Endodermal cell (in vitro differentiated cells): ENCODE results near the gene UQCC5. TPM values are rescaled to one million over a fixed set of nuclear protein-coding genes. Genes with fewer than 3 reads are reported as not detected.

Experiments used
- DNase-seq: peaks from one replicate; pipeline ENCODE4 v3.0.0-alpha.2; 2017
- H3K27ac ChIP-seq: 2 replicates; pipeline ENCODE4 v1.5.1; 2013; ENCODE audit warnings: mild to moderate bottlenecking, low read depth, low read length, moderate library complexity
- H3K27me3 ChIP-seq: 2 replicates; pipeline ENCODE4 v1.6.1; 2013; ENCODE audit warnings: mild to moderate bottlenecking, low read length, moderate library complexity; ENCODE audit not compliant: insufficient read depth, control insufficient read depth, poor library complexity, severe bottlenecking
- H3K36me3 ChIP-seq: 2 replicates; pipeline ENCODE4 v1.7.0; 2013; ENCODE audit warnings: mild to moderate bottlenecking, low read length, moderate library complexity; ENCODE audit not compliant: control insufficient read depth, insufficient read depth
- H3K4me1 ChIP-seq: one replicate; pipeline ENCODE4 v1.7.0; 2013; ENCODE audit warnings: low read length; ENCODE audit not compliant: control insufficient read depth, insufficient read depth
- H3K4me3 ChIP-seq: 2 replicates; pipeline ENCODE4 v1.5.1; 2013; ENCODE audit warnings: mild to moderate bottlenecking, low read length, moderate library complexity
- H3K9ac ChIP-seq: 2 replicates; pipeline ENCODE4 v1.6.1; 2013; ENCODE audit warnings: mild to moderate bottlenecking, low read length, moderate library complexity; ENCODE audit not compliant: poor library complexity, severe bottlenecking; ENCODE audit errors: extremely low read depth
- H3K9me3 ChIP-seq: 2 replicates; pipeline ENCODE4 v1.6.1; 2013; ENCODE audit warnings: mild to moderate bottlenecking, low read length, moderate library complexity; ENCODE audit not compliant: control insufficient read depth
- H3K27ac Mint-ChIP-seq: 2 replicates; pipeline ENCODE4 v1.8.0; 2020; ENCODE audit warnings: mixed read lengths
- H3K27me3 Mint-ChIP-seq: 2 replicates; pipeline ENCODE4 v1.8.0; 2021; ENCODE audit warnings: mild to moderate bottlenecking, mixed read lengths; ENCODE audit not compliant: insufficient read depth
- H3K36me3 Mint-ChIP-seq: 2 replicates; pipeline ENCODE4 v1.8.0; 2020; ENCODE audit warnings: low read depth, mixed read lengths
- H3K4me1 Mint-ChIP-seq: 2 replicates; pipeline ENCODE4 v1.8.0; 2020; ENCODE audit warnings: mixed read lengths
- H3K4me3 Mint-ChIP-seq: 2 replicates; pipeline ENCODE4 v1.8.0; 2020; ENCODE audit warnings: mild to moderate bottlenecking, moderate library complexity, mixed read lengths
- H3K9me3 Mint-ChIP-seq: 2 replicates; pipeline ENCODE4 v1.8.0; 2020; ENCODE audit warnings: mild to moderate bottlenecking, mixed read lengths
- WGBS, 2 experiments: methylation state at CpG; one replicate each; pipeline versions ENCODE4 v1.1.5 to v1.1.7; 2013; ENCODE audit warnings: missing lambda C conversion rate in 2 of 2, mixed read lengths in 1 of 2; ENCODE audit not compliant: insufficient coverage in 1 of 2, insufficient read length in 1 of 2; 5-methylcytosine and 5-hydroxymethylcytosine counted together
- total RNA-seq, 2 donors: library from RNA; stranded (reverse); fragmentation: NEBNext Ultra II Directional in 1 of 2; extraction: Animal tissue kit (Norgen Biotek cat#: 25700) in 1 of 2; gene quantifications; 2 replicates in 1 of 2; 3 replicates in 1 of 2; pipeline ENCODE4 v1.2.1, GENCODE V29; 2021
- TF ChIP-seq, protein P1 (sequence below): fragments of 200-600 bp; sonication (generic); conservative IDR thresholded peaks from 2 replicates; pipeline ENCODE4 v1.5.0; 2021; ENCODE audit warnings: antibody characterized with exemption, mild to moderate bottlenecking

Gene UQCC5
- total RNA-seq, 2 donors from 2014 or later: 28.1 to 34.1 TPM

DNA sequence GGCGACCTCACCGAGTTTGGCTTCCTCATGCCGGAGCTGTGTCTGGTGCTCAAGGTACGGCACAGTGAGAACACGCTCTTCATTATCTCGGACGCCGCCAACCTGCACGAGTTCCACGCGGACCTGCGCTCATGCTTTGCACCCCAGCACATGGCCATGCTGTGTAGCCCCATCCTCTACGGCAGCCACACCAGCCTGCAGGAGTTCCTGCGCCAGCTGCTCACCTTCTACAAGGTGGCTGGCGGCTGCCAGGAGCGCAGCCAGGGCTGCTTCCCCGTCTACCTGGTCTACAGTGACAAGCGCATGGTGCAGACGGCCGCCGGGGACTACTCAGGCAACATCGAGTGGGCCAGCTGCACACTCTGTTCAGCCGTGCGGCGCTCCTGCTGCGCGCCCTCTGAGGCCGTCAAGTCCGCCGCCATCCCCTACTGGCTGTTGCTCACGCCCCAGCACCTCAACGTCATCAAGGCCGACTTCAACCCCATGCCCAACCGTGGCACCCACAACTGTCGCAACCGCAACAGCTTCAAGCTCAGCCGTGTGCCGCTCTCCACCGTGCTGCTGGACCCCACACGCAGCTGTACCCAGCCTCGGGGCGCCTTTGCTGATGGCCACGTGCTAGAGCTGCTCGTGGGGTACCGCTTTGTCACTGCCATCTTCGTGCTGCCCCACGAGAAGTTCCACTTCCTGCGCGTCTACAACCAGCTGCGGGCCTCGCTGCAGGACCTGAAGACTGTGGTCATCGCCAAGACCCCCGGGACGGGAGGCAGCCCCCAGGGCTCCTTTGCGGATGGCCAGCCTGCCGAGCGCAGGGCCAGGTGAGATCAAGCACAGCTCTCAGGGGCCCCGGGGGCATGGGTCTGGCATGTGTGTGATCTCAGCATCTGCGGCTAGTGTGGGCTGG lies 48.4 kb upstream of the UQCC5 start:
- no peak overlapping the region for H3K4me3 ChIP-seq
- no peaks in the 10 kb centered on the region for H3K27me3 ChIP-seq
- no peak overlapping the region for H3K9ac ChIP-seq
- no peak overlapping the region for H3K4me3 Mint-ChIP-seq
- H3K4me1 Mint-ChIP-seq: no peaks in the 10 kb centered on the region
- no peaks in the 10 kb centered on the region for H3K27me3 Mint-ChIP-seq
- TF ChIP-seq, protein P1, sequence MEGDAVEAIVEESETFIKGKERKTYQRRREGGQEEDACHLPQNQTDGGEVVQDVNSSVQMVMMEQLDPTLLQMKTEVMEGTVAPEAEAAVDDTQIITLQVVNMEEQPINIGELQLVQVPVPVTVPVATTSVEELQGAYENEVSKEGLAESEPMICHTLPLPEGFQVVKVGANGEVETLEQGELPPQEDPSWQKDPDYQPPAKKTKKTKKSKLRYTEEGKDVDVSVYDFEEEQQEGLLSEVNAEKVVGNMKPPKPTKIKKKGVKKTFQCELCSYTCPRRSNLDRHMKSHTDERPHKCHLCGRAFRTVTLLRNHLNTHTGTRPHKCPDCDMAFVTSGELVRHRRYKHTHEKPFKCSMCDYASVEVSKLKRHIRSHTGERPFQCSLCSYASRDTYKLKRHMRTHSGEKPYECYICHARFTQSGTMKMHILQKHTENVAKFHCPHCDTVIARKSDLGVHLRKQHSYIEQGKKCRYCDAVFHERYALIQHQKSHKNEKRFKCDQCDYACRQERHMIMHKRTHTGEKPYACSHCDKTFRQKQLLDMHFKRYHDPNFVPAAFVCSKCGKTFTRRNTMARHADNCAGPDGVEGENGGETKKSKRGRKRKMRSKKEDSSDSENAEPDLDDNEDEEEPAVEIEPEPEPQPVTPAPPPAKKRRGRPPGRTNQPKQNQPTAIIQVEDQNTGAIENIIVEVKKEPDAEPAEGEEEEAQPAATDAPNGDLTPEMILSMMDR: no peak
- H3K9me3 Mint-ChIP-seq: no peaks in the 10 kb centered on the region
- no peaks in the 10 kb centered on the region for H3K4me1 ChIP-seq
- H3K27ac Mint-ChIP-seq: no peak overlapping the region
- peaks cover 60% of the 10 kb centered on the region for H3K36me3 ChIP-seq
- DNase-seq: no peak
- WGBS, 2 experiments: 94 to 95% methylated on average over 53 to 58 of the region's 59 CpGs
- no peak overlapping the region for H3K27ac ChIP-seq
- no peaks in the 10 kb centered on the region for H3K9me3 ChIP-seq
- peaks cover 46% of the 10 kb centered on the region for H3K36me3 Mint-ChIP-seq

DNA sequence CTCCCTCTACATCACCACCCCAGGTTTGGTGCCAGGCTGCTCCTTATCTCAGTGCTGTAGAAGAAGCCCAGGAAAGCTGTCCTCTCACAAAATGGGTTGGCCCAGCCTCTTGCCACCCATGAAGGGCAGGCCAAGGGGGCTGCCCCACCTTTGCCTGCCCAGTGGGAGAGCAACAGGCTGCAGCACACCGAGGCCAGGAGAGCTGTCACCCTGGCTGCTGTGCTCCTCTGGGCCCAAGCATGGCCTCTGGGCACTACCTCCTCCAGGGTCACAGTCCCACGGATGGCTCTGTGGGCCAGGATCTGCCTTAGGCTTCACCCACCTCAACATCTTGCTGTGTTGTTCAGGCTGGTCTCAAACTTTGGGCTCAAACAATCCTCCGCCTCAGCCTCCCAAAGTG lies 47.7 kb upstream of the UQCC5 start:
- DNase-seq: no peak
- H3K4me1 Mint-ChIP-seq: no peaks in the 10 kb centered on the region
- Histone ChIP-seq H3K27me3 (no peaks in the 10 kb centered on the region), H3K9ac (no peak overlapping the region), H3K4me1 (no peaks in the 10 kb centered on the region), H3K36me3 (peaks cover 53% of the 10 kb centered on the region), H3K4me3 (no peak overlapping the region), H3K27ac (no peak overlapping the region), H3K9me3 (no peaks in the 10 kb centered on the region)
- no peaks in the 10 kb centered on the region for H3K27me3 Mint-ChIP-seq
- TF ChIP-seq, protein P1: no peak
- peak overlapping the region; percentile 35 for H3K27ac Mint-ChIP-seq
- WGBS, 2 experiments: 93 to 94% methylated on average over 3 of the region's 3 CpGs
- no peaks in the 10 kb centered on the region for H3K9me3 Mint-ChIP-seq
- H3K36me3 Mint-ChIP-seq: peaks cover 46% of the 10 kb centered on the region
- H3K4me3 Mint-ChIP-seq: no peak overlapping the region

DNA sequence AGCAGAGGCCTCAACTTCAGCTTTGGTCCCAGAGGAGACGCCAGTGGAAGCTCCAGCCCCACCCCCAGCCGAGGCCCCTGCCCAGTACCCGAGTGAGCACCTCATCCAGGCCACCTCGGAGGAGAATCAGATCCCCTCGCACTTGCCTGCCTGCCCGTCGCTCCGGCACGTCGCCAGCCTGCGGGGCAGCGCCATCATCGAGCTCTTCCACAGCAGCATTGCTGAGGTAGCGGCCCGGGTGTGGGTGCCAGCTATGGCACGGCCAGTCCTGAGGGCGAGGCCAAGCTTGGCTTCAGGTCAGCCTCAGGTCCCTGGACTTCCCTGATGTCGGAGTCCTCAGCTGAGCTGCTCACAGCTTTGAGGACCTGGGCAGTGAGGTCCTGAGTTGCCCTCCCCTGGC lies 47.0 kb upstream of the UQCC5 start:
- Mint-ChIP-seq H3K27me3 (no peaks in the 10 kb centered on the region), H3K27ac (no peak overlapping the region), H3K4me1 (no peaks in the 10 kb centered on the region), H3K4me3 (no peak overlapping the region), H3K36me3 (peaks cover 46% of the 10 kb centered on the region), H3K9me3 (no peaks in the 10 kb centered on the region)
- H3K4me1 ChIP-seq: no peaks in the 10 kb centered on the region
- H3K36me3 ChIP-seq: peaks cover 49% of the 10 kb centered on the region
- H3K9me3 ChIP-seq: no peaks in the 10 kb centered on the region
- no peak overlapping the region for H3K9ac ChIP-seq
- 95 to 97% methylated on average over 13 to 18 of the region's 18 CpGs for WGBS, 2 experiments
- H3K4me3 ChIP-seq: no peak overlapping the region
- TF ChIP-seq, protein P1: no peak
- no peaks in the 10 kb centered on the region for H3K27me3 ChIP-seq
- no peak for DNase-seq
- H3K27ac ChIP-seq: no peak overlapping the region
